HepG2 (cell line): ENCODE results near the gene ARHGEF40. TPM values are rescaled to one million over a fixed set of nuclear protein-coding genes. Genes with fewer than 3 reads are reported as not detected.
A peak's percentile ranks its signal among the peaks of the same experiment; 100 is the strongest.

Experiments used
- ATF7-NPFF ChIP-seq: sonication (generic); formaldehyde crosslinking; IDR thresholded peaks from 2 replicates; pipeline ENCODE4 v1.8.1; 2023; ENCODE audit warnings: mild to moderate bottlenecking, low read depth, missing genetic modification reagents, moderate library complexity
- CENPT ChIP-seq: sonication (generic); formaldehyde crosslinking; IDR thresholded peaks from 2 replicates; pipeline ENCODE4 v1.8.0; 2022; ENCODE audit warnings: low read depth, mild to moderate bottlenecking, moderate library complexity, missing genetic modification reagents
- CREB3 ChIP-seq: sonication (generic); formaldehyde crosslinking; IDR thresholded peaks from 2 replicates; pipeline ENCODE4 v1.5.0; 2020; ENCODE audit warnings: missing genetic modification reagents
- FOXM1 ChIP-seq: sonication (generic); formaldehyde crosslinking; IDR thresholded peaks from 2 replicates; pipeline ENCODE4 v1.5.0; 2020; ENCODE audit warnings: missing genetic modification reagents
- HMGXB4 ChIP-seq, 2 experiments: sonication (generic) in 1 of 2; formaldehyde crosslinking in 1 of 2; IDR thresholded peaks; 2 replicates each; pipeline versions ENCODE4 v1.4.0 to v1.6.1; 2018 to 2020; ENCODE audit warnings: missing genetic modification reagents in 2 of 2, borderline replicate concordance in 1 of 2, low read depth in 1 of 2, mild to moderate bottlenecking in 1 of 2, missing biosample characterization in 1 of 2
- MEF2D ChIP-seq: sonication (generic); formaldehyde crosslinking; IDR thresholded peaks from 2 replicates; pipeline ENCODE4 v1.5.1; 2020; ENCODE audit warnings: mild to moderate bottlenecking, missing genetic modification reagents
- MLXIP ChIP-seq: sonication (generic); formaldehyde crosslinking; IDR thresholded peaks from 2 replicates; pipeline ENCODE4 v1.9.0; 2021; ENCODE audit warnings: missing genetic modification reagents, borderline replicate concordance
- MXD4 ChIP-seq: IDR thresholded peaks from 2 replicates; pipeline ENCODE4 v1.6.1; 2016; ENCODE audit warnings: mild to moderate bottlenecking, missing biosample characterization, missing genetic modification reagents
- MYPOP ChIP-seq: sonication (generic); formaldehyde crosslinking; IDR thresholded peaks from 2 replicates; pipeline ENCODE4 v1.8.1; 2023; ENCODE audit warnings: mild to moderate bottlenecking, moderate library complexity, missing genetic modification reagents
- PRDM10 ChIP-seq: sonication (generic); formaldehyde crosslinking; IDR thresholded peaks from 2 replicates; pipeline ENCODE4 v1.4.0; 2020; ENCODE audit warnings: low read depth, missing genetic modification reagents
- PTBP1 ChIP-seq: fragments of 200-400 bp; formaldehyde crosslinking; IDR thresholded peaks from 2 replicates; pipeline ENCODE4 v1.6.1; 2018; ENCODE audit warnings: low read length, low read depth; ENCODE audit not compliant: poor library complexity, severe bottlenecking
- SIN3A ChIP-seq: IDR thresholded peaks from 2 replicates; pipeline ENCODE4 v1.6.1; 2011; ENCODE audit warnings: low read depth, mild to moderate bottlenecking, control low read depth, low read length, borderline replicate concordance
- TBX2 ChIP-seq: sonication (generic); formaldehyde crosslinking; IDR thresholded peaks from 2 replicates; pipeline ENCODE4 v1.5.0; 2020; ENCODE audit warnings: missing genetic modification reagents, mild to moderate bottlenecking, borderline replicate concordance
- ZIK1 ChIP-seq: sonication (generic); formaldehyde crosslinking; IDR thresholded peaks from 2 replicates; pipeline ENCODE4 v1.5.0; 2020; ENCODE audit warnings: mild to moderate bottlenecking, low read depth, missing genetic modification reagents, borderline replicate concordance
- ZNF572 ChIP-seq: sonication (generic); formaldehyde crosslinking; IDR thresholded peaks from 2 replicates; pipeline ENCODE4 v1.5.1; 2020; ENCODE audit warnings: mild to moderate bottlenecking, missing genetic modification reagents
- ZNF619 ChIP-seq: sonication (generic); formaldehyde crosslinking; IDR thresholded peaks from 2 replicates; pipeline ENCODE4 v1.4.0; 2020; ENCODE audit warnings: mild to moderate bottlenecking, missing genetic modification reagents
- ZNF850 ChIP-seq: sonication (generic); formaldehyde crosslinking; conservative IDR thresholded peaks from 2 replicates; pipeline ENCODE4 v1.9.0; 2021; ENCODE audit warnings: mild to moderate bottlenecking, missing genetic modification reagents
- polyA plus RNA-seq, 8 experiments: library from polyadenylated mRNA; depleted of rRNA in 3 of 8; stranded (reverse) in 7 of 8; unstranded in 1 of 8; fragments of >200 nt; fragmentation: Illumina TruSeq in 4 of 8; extraction: Trizol in 4 of 8; gene quantifications; 2 replicates each; pipeline versions ENCODE4 v1.2.1 to v1.2.3, GENCODE V29; 2011 to 2016; ENCODE audit warnings: low read depth in 4 of 8, missing spikeins in 1 of 8, mixed read lengths in 1 of 8; ENCODE audit not compliant: insufficient read depth in 1 of 8
- total RNA-seq, 5 experiments: library from RNA; depleted of rRNA; stranded (reverse); fragments of >200 nt; fragmentation: Illumina TruSeq; extraction: Trizol; gene quantifications; 2 replicates each; pipeline ENCODE4 v1.2.3, GENCODE V29; 2016; ENCODE audit warnings: low read depth in 1 of 5

Gene ARHGEF40
- total and polyA plus RNA-seq, 2 of the 13 experiments (the other 11 are each of a cell fraction or from before 2014, with no cell fraction given): 28.1 to 78.1 TPM

GRCh38 chr14:21098076-21098891, 28.2 kb downstream of the ARHGEF40 start, which contains the start of gene ZNF219 (continued):
- peak; percentile 73; the same call in 1 of the 2 replicates for TF ChIP-seq MXD4 (CRISPR knock-in tag)
- TF ChIP-seq ZNF619 (CRISPR knock-in tag): no peak
- TF ChIP-seq HMGXB4 (CRISPR knock-in tag; IDR thresholded peaks at IDR 0.05; ENCODE audit: borderline replicate concordance in 1 of 2, low read depth in 1 of 2): peak in 1 of 2 experiments; percentile 37; a peak in 1 of 4 replicates
- peak; percentile 34; the same call in 1 of the 2 replicates for TF ChIP-seq PRDM10 (CRISPR knock-in tag)
- TF ChIP-seq FOXM1 (CRISPR knock-in tag): no peak
- no peak for TF ChIP-seq ATF7-NPFF
- TF ChIP-seq MEF2D: no peak
- no peak for TF ChIP-seq ZIK1 (CRISPR knock-in tag)
- no peak for TF ChIP-seq ZNF850 (CRISPR knock-in tag)
- no peak for TF ChIP-seq PTBP1
- TF ChIP-seq CREB3: no peak
- TF ChIP-seq SIN3A: peak; percentile 74; the same call in 1 of the 2 replicates
- no peak for TF ChIP-seq MLXIP
- no peak for TF ChIP-seq TBX2 (CRISPR knock-in tag)
- TF ChIP-seq ZNF572: no peak
- TF ChIP-seq MYPOP (CRISPR knock-in tag): no peak
- TF ChIP-seq CENPT: no peak
